HG03159 (cell line): ENCODE data around the gene SNAPC4.

ENCODE experiments used
- ATAC-seq: cut with Tn5 transposase; IDR thresholded peaks from one replicate; pipeline ENCODE4 v1.9.1; 2021; ENCODE audit warnings: mild to moderate bottlenecking, moderate library complexity; ENCODE audit not compliant: unreplicated experiment

SNAPC4 gene

GRCh38 chr9:136400038-136400834 lies at the start of gene SNAPC4:
TSS of gene SNAPC4 (minus strand) at chr9:136400170. CDS start at chr9:136398428, 1,742 bp downstream.
- peak; percentile 65 for ATAC-seq

GRCh38 chr9:136448655-136449054 lies 48.7 kb upstream of the SNAPC4 start:
- ATAC-seq = no peak

GRCh38 chr9:136447173-136447778 lies 47.3 kb upstream of the SNAPC4 start:
- ATAC-seq = no peak

GRCh38 chr9:136445799-136446198 lies 45.8 kb upstream of the SNAPC4 start:
- ATAC-seq = no peak

GRCh38 chr9:136444102-136444501 lies 44.1 kb upstream of the SNAPC4 start:
- no peak for ATAC-seq

- ATAC-seq = no peak
Observed at GRCh38 chr9:136443687-136444086, 43.7 kb upstream of the SNAPC4 start.

- ATAC-seq = no peak
Observed at GRCh38 chr9:136443087-136443486, 43.1 kb upstream of the SNAPC4 start.

GRCh38 chr9:136442265-136442664 lies 42.3 kb upstream of the SNAPC4 start:
- ATAC-seq = no peak

GRCh38 chr9:136441681-136442245 lies 41.8 kb upstream of the SNAPC4 start:
- no peak for ATAC-seq

- no peak for ATAC-seq
Observed at GRCh38 chr9:136441191-136441680, 41.3 kb upstream of the SNAPC4 start.

- peak; percentile 55 for ATAC-seq
Observed at GRCh38 chr9:136439481-136440408, 39.8 kb upstream of the SNAPC4 start, which contains the start of gene INPP5E. TSS of gene INPP5E (minus strand) at chr9:136439845. CDS start at chr9:136439419, 426 bp downstream.

- ATAC-seq = peak; percentile 58
Observed at GRCh38 chr9:136438548-136439480, 38.8 kb upstream of the SNAPC4 start.

GRCh38 chr9:136437839-136438547 lies 38.0 kb upstream of the SNAPC4 start:
- ATAC-seq = no peak

GRCh38 chr9:136437430-136437829 lies 37.5 kb upstream of the SNAPC4 start:
- ATAC-seq = no peak

GRCh38 chr9:136436055-136436634 lies 36.2 kb upstream of the SNAPC4 start:
- ATAC-seq = no peak

- no peak for ATAC-seq
Observed at GRCh38 chr9:136434580-136435169, 34.7 kb upstream of the SNAPC4 start.

GRCh38 chr9:136433849-136434579 lies 34.0 kb upstream of the SNAPC4 start:
- no peak for ATAC-seq
